AG09309 (cell line): ENCODE measurements around the gene SDE2.

Source experiments
- DNase-seq: peaks from one replicate; pipeline ENCODE4 v3.0.0-alpha.2; 2010; ENCODE audit warnings: low read depth
- H3K4me3 ChIP-seq: 2 replicates; pipeline ENCODE4 v1.5.1; 2011; ENCODE audit warnings: mild to moderate bottlenecking, low read depth, low read length, moderate library complexity; ENCODE audit not compliant: control insufficient read depth
- CTCF ChIP-seq: IDR thresholded peaks from 2 replicates; pipeline ENCODE4 v1.5.1; 2011; ENCODE audit warnings: mild to moderate bottlenecking, low read depth, low read length, inconsistent platforms; ENCODE audit not compliant: insufficient read depth, control insufficient read depth; ENCODE audit errors: missing control alignments

The SDE2 gene

GRCh38 chr1:225995919-225996864, 3.0 kb downstream of the SDE2 start:
- no peak for DNase-seq
- TF ChIP-seq CTCF: no peak
- H3K4me3 ChIP-seq: no peak overlapping the region

GRCh38 chr1:225990705-225991464, 8.3 kb downstream of the SDE2 start:
- DNase-seq: no peak
- no peak for TF ChIP-seq CTCF
- no peak overlapping the region for H3K4me3 ChIP-seq

GRCh38 chr1:225987491-225988316, 11.4 kb downstream of the SDE2 start:
- DNase-seq: no peak
- TF ChIP-seq CTCF: peak; percentile 59
- H3K4me3 ChIP-seq: no peak overlapping the region

GRCh38 chr1:225981714-225982113, 17.4 kb downstream of the SDE2 start:
- no peak for TF ChIP-seq CTCF
- no peak for DNase-seq
- no peak overlapping the region for H3K4me3 ChIP-seq

- TF ChIP-seq CTCF: no peak
- no peak for DNase-seq
- H3K4me3 ChIP-seq: no peak overlapping the region
Measured at GRCh38 chr1:225980005-225980836, 18.9 kb downstream of the SDE2 start.
